Chondrocyte (in vitro differentiated cells): ENCODE results near the gene MAP1B. TPM values are rescaled to one million over a fixed set of nuclear protein-coding genes. Genes with fewer than 3 reads are reported as not detected.

Experiments
- DNase-seq: peaks from one replicate; pipeline ENCODE4 v3.0.0; 2021; ENCODE audit warnings: mixed read lengths, low spot score
- H3K27ac Mint-ChIP-seq: one replicate; pipeline ENCODE4 v1.8.0; 2021; ENCODE audit warnings: mild to moderate bottlenecking, moderate library complexity, mixed read lengths; ENCODE audit not compliant: unreplicated experiment
- H3K27me3 Mint-ChIP-seq: 2 replicates; pipeline ENCODE4 v1.8.0; 2021; ENCODE audit warnings: low read depth, mixed read lengths
- H3K36me3 Mint-ChIP-seq: 2 replicates; pipeline ENCODE4 v1.8.0; 2021; ENCODE audit warnings: low read depth, mixed read lengths
- H3K4me1 Mint-ChIP-seq: 2 replicates; pipeline ENCODE4 v1.8.0; 2021; ENCODE audit warnings: low read depth, mild to moderate bottlenecking, mixed read lengths
- H3K4me3 Mint-ChIP-seq: one replicate; pipeline ENCODE4 v1.8.0; 2021; ENCODE audit warnings: mild to moderate bottlenecking, moderate library complexity, mixed read lengths; ENCODE audit not compliant: unreplicated experiment
- H3K9me3 Mint-ChIP-seq: 2 replicates; pipeline ENCODE4 v1.8.0; 2021; ENCODE audit warnings: low read depth, mixed read lengths
- total RNA-seq: library from RNA; stranded (reverse); gene quantifications from 3 replicates; pipeline ENCODE4 v1.2.1, GENCODE V29; 2021
- TF ChIP-seq, protein P1 (sequence below): fragments of 200-600 bp; sonication (generic); IDR thresholded peaks from 2 replicates; pipeline ENCODE4 v1.5.0; 2021; ENCODE audit warnings: antibody characterized with exemption, mild to moderate bottlenecking, moderate library complexity

MAP1B gene
- total RNA-seq, 1 donor from 2014 or later, result 411 TPM

DNA sequence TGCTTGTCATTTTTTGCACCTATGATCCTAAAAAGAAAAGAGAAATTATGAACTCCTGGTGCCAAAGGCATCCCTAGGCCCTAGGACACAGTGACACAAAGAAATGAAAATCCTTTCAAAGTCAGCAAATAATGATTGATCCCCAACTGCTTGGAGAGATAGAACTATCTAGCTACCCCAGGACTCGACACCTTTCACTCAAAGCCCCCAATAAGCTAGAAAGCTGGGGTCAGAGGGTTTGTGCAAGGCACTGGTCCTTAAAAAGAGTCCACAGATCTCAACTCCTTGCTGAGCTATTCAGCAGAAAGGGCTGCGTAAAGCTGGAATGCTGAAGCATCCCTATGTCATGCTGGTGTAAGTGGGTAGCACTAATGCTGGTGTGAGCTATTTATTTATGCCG lies 31.8 kb upstream of the MAP1B start:
- peaks cover 13% of the 10 kb centered on the region for H3K4me1 Mint-ChIP-seq
- H3K27me3 Mint-ChIP-seq, result no peaks in the 10 kb centered on the region
- H3K36me3 Mint-ChIP-seq, result no peaks in the 10 kb centered on the region
- TF ChIP-seq, protein P1, sequence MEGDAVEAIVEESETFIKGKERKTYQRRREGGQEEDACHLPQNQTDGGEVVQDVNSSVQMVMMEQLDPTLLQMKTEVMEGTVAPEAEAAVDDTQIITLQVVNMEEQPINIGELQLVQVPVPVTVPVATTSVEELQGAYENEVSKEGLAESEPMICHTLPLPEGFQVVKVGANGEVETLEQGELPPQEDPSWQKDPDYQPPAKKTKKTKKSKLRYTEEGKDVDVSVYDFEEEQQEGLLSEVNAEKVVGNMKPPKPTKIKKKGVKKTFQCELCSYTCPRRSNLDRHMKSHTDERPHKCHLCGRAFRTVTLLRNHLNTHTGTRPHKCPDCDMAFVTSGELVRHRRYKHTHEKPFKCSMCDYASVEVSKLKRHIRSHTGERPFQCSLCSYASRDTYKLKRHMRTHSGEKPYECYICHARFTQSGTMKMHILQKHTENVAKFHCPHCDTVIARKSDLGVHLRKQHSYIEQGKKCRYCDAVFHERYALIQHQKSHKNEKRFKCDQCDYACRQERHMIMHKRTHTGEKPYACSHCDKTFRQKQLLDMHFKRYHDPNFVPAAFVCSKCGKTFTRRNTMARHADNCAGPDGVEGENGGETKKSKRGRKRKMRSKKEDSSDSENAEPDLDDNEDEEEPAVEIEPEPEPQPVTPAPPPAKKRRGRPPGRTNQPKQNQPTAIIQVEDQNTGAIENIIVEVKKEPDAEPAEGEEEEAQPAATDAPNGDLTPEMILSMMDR, result no peak
- no peaks in the 10 kb centered on the region for H3K9me3 Mint-ChIP-seq
- no peak overlapping the region for H3K4me3 Mint-ChIP-seq
- no peak overlapping the region for H3K27ac Mint-ChIP-seq
- no peak for DNase-seq

DNA sequence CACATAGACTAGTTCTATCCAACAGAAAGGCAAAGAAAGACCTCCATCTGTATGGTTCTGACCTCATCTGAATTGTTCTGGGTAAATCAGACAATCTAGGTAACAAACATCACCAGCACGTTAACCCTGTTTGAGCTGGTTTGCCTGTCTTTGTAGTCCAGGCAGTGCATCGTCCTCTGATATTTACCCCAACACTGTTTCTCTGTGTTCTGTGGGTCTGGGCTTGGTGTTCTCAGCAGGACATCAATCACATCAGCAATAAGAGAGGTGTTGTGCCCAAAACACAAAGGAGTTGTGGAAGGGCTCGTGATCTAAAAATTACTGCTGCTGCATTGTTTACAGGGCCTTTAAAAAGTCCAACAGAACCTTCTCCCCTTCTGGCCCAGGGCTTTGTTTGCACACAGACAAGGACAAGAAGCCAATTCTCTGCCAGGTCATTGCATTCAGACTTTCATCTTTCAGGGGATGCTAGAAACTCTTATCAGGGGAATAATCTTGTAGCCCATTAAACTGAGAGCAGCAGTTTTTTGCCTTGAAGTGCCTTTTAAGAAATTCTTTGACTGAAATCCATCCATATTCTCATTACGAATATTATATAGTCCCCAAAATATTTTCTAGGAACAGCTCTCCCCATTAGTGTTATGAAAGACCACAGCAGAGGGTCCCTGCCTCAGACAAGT lies 30.5 kb upstream of the MAP1B start:
- H3K27me3 Mint-ChIP-seq, result no peaks in the 10 kb centered on the region
- H3K4me1 Mint-ChIP-seq, result peaks cover 13% of the 10 kb centered on the region
- no peak overlapping the region for H3K4me3 Mint-ChIP-seq
- no peaks in the 10 kb centered on the region for H3K36me3 Mint-ChIP-seq
- no peaks in the 10 kb centered on the region for H3K9me3 Mint-ChIP-seq
- TF ChIP-seq, protein P1, result no peak
- no peak for DNase-seq
- H3K27ac Mint-ChIP-seq, result no peak overlapping the region

DNA sequence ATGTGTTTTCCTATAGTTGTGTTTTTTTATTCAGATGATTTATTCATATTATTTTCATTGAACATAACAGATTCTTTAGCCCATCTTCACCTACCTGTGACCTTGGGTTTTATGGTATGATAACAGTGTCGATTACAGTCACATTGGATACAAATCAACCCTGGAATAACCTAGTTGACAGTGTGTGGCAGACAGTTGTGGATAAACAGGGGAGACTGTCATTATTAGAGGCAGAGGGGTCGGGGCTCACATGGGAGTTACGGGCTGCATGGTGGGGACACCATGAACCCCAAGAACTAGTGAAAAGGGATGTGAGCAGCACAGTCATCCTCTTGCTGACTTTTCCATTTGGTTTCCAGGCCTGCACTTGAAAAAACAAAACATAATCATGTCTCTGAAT lies 29.9 kb upstream of the MAP1B start:
- DNase-seq, result no peak
- TF ChIP-seq, protein P1, result no peak
- Mint-ChIP-seq H3K4me3 (no peak overlapping the region), H3K36me3 (no peaks in the 10 kb centered on the region), H3K4me1 (peaks cover 13% of the 10 kb centered on the region), H3K27ac (no peak overlapping the region), H3K27me3 (no peaks in the 10 kb centered on the region), H3K9me3 (no peaks in the 10 kb centered on the region)

DNA sequence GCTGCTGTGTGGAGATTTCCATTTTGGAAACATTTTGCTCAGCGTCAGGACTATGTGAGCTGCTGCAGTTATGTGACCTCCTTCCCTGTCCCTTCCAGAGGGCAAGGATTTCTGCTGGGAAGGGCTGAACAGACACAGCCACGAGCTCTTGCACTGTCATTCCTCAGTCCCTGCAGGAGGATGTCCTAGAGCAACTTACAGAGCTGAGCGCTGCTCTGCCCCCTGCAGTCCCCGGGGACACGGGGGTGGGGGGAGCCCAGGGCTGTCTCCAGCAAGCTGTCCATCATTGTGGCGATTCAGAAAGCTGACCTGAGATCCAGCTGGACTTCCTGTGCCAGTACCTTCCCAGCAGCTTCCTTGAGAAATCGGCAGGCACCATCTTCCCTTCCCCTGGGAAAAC lies 28.0 kb upstream of the MAP1B start:
- H3K9me3 Mint-ChIP-seq, result no peaks in the 10 kb centered on the region
- TF ChIP-seq, protein P1, result peak; percentile 44
- DNase-seq, result no peak
- H3K27me3 Mint-ChIP-seq, result peaks cover 3% of the 10 kb centered on the region
- peaks cover 14% of the 10 kb centered on the region for H3K4me1 Mint-ChIP-seq
- H3K27ac Mint-ChIP-seq, result no peak overlapping the region
- H3K36me3 Mint-ChIP-seq, result no peaks in the 10 kb centered on the region
- H3K4me3 Mint-ChIP-seq, result peak overlapping the region; percentile 47

DNA sequence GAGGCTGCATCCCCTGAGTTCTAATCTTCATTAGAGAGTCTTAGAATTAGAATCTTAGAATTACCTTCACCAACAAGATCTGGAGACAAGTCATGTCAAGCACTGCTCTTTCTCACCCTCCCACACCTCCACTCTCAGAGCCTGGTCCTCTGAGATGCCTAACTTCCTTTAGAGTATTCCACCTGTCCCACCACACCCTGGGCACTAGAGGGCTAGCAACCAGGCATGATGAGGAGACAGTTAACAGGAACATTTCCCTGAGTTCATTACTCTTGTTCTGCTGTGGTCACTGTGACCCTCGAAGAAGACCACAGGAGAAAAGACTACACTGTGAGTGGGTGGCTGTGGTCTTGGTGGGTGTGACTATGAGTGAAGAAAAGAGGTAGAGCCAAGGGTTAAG lies 25.2 kb upstream of the MAP1B start:
- Mint-ChIP-seq H3K4me1 (peaks cover 20% of the 10 kb centered on the region), H3K36me3 (no peaks in the 10 kb centered on the region)

More for the DNA sequence above, 25.2 kb upstream of the MAP1B start:
- Mint-ChIP-seq H3K4me3 (no peak overlapping the region), H3K27ac (no peak overlapping the region), H3K9me3 (no peaks in the 10 kb centered on the region), H3K27me3 (peaks cover 3% of the 10 kb centered on the region)
- no peak for DNase-seq
- TF ChIP-seq, protein P1, result no peak
